Body of pancreas (tissue), 4 donors: ENCODE measurements around the gene ASCL5. TPM values are rescaled to one million over a fixed set of nuclear protein-coding genes. Genes with fewer than 3 reads are reported as not detected.

Experiments
- ATAC-seq: fragments of 150-250 bp; one replicate; pipeline ENCODE4 v1.9.1; 2016
- DNase-seq, 4 donors: peaks; one replicate each; pipeline ENCODE4 v3.0.0-alpha.2; 2019
- H3K27ac ChIP-seq, 4 donors: fragments of 200-600 bp; sonication (generic); 1 replicate in 3 of 4; 2 replicates in 1 of 4; pipeline versions ENCODE4 v1.5.1 to v1.6.1; 2016 to 2019; ENCODE audit warnings: mild to moderate bottlenecking in 1 of 4, mixed read lengths in 1 of 4, moderate library complexity in 1 of 4
- H3K27me3 ChIP-seq, 2 donors: fragments of 200-600 bp; sonication (generic); one replicate each; pipeline ENCODE4 v1.6.0; 2016; ENCODE audit warnings: mild to moderate bottlenecking in 1 of 2
- H3K36me3 ChIP-seq, 2 donors: fragments of 200-600 bp; sonication (generic); replicated peaks in 1 of 2; 2 replicates each; pipeline ENCODE4 v1.5.1; 2016; ENCODE audit warnings: low read depth in 2 of 2; ENCODE audit not compliant: insufficient read depth in 1 of 2
- H3K4me1 ChIP-seq: fragments of 200-600 bp; sonication (generic); one replicate; pipeline ENCODE4 v1.6.0; 2016
- H3K4me3 ChIP-seq, 2 donors: fragments of 200-600 bp; sonication (generic); 1 replicate in 1 of 2; 2 replicates in 1 of 2; pipeline ENCODE4 v1.5.1; 2016 to 2019
- H3K9me3 ChIP-seq, 3 donors: fragments of 200-600 bp; sonication (generic); 1 replicate in 2 of 3; 2 replicates in 1 of 3; pipeline ENCODE4 v1.5.1; 2016
- POLR2A ChIP-seq, 3 donors: fragments of 450-650 bp; IDR thresholded peaks; one replicate each; pipeline ENCODE4 v1.6.1; 2016; ENCODE audit warnings: antibody characterized with exemption in 3 of 3, mild to moderate bottlenecking in 2 of 3
- WGBS, 2 donors: methylation state at CpG; one replicate each; pipeline ENCODE4 v1.1.5; 2017; 5-methylcytosine and 5-hydroxymethylcytosine counted together
- intact Hi-C: fragments of 100-400 bp; cut with DNase I; formaldehyde crosslinking; loops from one replicate; pipeline ENCODE4 v1.15.1; 2023
- total RNA-seq, 2 donors: library from RNA; depleted of rRNA; stranded (reverse); fragments of >200 nt; gene quantifications; one replicate each; pipeline ENCODE4 v1.1.0, GENCODE V29; 2016
- TF ChIP-seq, protein P1 (sequence below), 7 experiments: fragments of 450-650 bp in 4 of 7; fragments of 200-600 bp in 3 of 7; sonication (generic) in 3 of 7; IDR thresholded peaks; one replicate each; pipeline ENCODE4 v1.5.1; 2016 to 2019; ENCODE audit warnings: antibody characterized with exemption in 7 of 7

Gene ASCL5
- total RNA-seq, 2 donors from 2014 or later = 1.0 to 4.6 TPM

DNA sequence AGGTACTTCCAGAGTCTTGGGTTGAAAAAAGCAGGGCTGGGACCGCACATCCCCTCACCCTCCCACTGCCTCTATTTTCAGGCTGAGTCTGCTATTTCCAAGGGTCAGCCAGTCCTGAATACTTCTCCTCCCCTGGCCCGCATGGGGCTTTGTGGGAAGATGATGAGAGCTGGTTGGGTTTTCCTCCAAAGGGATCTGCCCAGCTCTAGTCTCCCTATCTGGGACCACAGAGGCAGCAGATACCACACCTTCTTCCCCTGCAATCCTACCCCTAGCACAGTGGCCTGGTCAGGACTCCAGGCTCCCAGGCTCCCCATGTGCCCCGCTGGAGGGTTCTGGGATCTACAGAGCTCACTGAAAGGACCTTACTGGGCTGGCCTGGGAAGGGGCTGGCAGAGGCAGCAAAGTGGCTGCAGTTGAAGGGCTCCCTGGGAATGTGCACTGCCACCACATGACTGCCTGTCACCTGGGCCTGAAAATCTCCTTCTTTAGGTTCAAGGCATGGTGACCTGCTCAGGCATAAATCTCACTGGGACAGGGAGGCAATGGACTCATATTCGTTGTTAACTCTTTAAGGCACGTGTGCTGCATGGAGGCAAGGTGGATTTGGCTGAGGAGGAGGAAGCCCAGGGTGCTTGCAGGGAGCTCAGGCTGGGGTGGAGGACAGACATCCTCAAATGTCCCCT lies 27.8 kb downstream of the ASCL5 start:
- H3K4me3 ChIP-seq = no peak overlapping the region
- H3K36me3 ChIP-seq = no peaks in the 10 kb centered on the region
- ATAC-seq = no peak
- H3K4me1 ChIP-seq = no peaks in the 10 kb centered on the region
- intact Hi-C loops = loop anchor here (10.0 kb wide), 1 partner anchor 126 kb away; no protein-coding TSS in a partner anchor
- no peaks in the 10 kb centered on the region for H3K27me3 ChIP-seq
- TF ChIP-seq, protein P1, sequence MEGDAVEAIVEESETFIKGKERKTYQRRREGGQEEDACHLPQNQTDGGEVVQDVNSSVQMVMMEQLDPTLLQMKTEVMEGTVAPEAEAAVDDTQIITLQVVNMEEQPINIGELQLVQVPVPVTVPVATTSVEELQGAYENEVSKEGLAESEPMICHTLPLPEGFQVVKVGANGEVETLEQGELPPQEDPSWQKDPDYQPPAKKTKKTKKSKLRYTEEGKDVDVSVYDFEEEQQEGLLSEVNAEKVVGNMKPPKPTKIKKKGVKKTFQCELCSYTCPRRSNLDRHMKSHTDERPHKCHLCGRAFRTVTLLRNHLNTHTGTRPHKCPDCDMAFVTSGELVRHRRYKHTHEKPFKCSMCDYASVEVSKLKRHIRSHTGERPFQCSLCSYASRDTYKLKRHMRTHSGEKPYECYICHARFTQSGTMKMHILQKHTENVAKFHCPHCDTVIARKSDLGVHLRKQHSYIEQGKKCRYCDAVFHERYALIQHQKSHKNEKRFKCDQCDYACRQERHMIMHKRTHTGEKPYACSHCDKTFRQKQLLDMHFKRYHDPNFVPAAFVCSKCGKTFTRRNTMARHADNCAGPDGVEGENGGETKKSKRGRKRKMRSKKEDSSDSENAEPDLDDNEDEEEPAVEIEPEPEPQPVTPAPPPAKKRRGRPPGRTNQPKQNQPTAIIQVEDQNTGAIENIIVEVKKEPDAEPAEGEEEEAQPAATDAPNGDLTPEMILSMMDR (IDR thresholded peaks at IDR 0.05) = no peak
- TF ChIP-seq POLR2A (IDR thresholded peaks at IDR 0.05) = no peak
- 62 to 73% methylated on average over 5 of the region's 5 CpGs for WGBS, 2 donors
- no peaks in the 10 kb centered on the region for H3K9me3 ChIP-seq
- no peak for DNase-seq
- no peak overlapping the region for H3K27ac ChIP-seq

DNA sequence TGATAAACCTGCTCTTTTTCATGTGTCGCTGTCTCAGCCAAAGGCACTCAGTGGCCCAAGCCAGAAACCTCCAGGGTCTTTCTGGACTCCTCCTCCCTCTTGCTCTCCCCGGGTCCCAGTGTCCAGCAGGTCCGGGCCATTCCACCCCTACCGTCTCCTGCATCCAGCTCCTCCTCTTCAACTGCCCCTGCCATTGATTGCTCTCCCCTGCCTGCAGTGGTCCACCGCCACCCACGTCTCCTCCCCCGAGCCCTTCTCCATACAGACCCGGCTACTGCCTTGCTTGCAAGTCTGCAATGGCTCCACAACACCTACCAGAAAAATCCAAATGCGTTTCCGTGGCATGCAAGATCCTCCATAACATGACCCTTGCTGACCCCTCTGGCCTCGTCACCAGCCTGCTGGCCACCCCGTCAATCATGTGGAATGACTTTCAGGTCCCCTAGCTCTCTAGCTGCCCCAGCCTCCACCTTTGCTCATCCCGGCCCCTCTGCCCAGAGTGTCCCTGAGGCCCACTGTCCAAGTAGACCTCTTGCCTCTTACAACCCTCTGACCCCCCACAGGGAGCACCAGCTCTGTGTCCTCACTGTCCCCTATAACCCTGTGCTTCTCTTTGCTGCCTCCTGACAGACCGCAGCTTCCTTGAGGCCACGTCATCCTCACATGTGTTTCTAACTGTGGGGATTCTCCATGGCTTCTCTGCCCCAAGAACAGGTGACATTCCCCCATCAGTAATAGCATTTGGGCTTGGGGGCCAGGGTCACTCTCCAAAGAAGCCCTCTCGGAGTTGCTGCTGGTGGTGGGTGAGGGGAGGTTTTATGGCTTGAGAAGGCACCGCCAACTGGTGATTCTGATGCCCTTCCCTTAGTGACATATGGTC lies 29.8 kb downstream of the ASCL5 start:
- intact Hi-C loops = loop anchor here (10.0 kb wide), 1 partner anchor 128 kb away; no protein-coding TSS in a partner anchor
- H3K9me3 ChIP-seq = no peaks in the 10 kb centered on the region
- H3K27me3 ChIP-seq = no peaks in the 10 kb centered on the region
- no peaks in the 10 kb centered on the region for H3K4me1 ChIP-seq
- no peak overlapping the region for H3K4me3 ChIP-seq
- no peak for DNase-seq
- H3K27ac ChIP-seq = no peak overlapping the region
- ATAC-seq = no peak
- no peaks in the 10 kb centered on the region for H3K36me3 ChIP-seq
- TF ChIP-seq, protein P1 (IDR thresholded peaks at IDR 0.05) = no peak
- TF ChIP-seq POLR2A (IDR thresholded peaks at IDR 0.05) = no peak
- 77 to 81% methylated on average over 17 of the region's 17 CpGs for WGBS, 2 donors

DNA sequence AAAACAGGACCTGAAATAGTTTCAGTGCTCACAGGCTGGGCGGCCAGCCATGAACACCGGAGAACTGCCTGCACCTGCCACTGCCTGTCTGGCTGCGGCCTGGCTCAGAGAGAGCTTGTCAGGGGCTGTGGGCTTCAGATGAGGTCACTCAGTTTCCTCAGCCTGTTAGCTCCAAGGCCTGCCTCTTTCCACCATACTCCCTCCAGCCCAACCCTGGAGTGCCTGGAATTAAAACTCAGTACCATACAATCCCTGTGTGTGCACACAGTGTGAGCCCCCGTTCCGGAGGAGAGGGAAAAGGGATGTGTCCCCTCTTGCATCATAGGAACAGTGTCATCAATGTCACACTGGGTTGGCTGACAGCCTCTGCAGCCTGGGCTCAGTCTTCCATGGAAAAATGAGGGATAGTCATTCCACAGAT lies 30.9 kb downstream of the ASCL5 start:
- no peaks in the 10 kb centered on the region for H3K27me3 ChIP-seq
- no peak for ATAC-seq
- no peak for DNase-seq
- H3K27ac ChIP-seq = no peak overlapping the region
- TF ChIP-seq, protein P1 (IDR thresholded peaks at IDR 0.05) = no peak
- no peak for TF ChIP-seq POLR2A (IDR thresholded peaks at IDR 0.05)
- H3K36me3 ChIP-seq = no peaks in the 10 kb centered on the region
- intact Hi-C loops = loop anchor here (10.0 kb wide), 1 partner anchor 129 kb away; no protein-coding TSS in a partner anchor
- WGBS, 2 donors = 68 to 73% methylated on average over 5 of the region's 5 CpGs
- no peak overlapping the region for H3K4me3 ChIP-seq
- H3K9me3 ChIP-seq = no peaks in the 10 kb centered on the region
- H3K4me1 ChIP-seq = no peaks in the 10 kb centered on the region

DNA sequence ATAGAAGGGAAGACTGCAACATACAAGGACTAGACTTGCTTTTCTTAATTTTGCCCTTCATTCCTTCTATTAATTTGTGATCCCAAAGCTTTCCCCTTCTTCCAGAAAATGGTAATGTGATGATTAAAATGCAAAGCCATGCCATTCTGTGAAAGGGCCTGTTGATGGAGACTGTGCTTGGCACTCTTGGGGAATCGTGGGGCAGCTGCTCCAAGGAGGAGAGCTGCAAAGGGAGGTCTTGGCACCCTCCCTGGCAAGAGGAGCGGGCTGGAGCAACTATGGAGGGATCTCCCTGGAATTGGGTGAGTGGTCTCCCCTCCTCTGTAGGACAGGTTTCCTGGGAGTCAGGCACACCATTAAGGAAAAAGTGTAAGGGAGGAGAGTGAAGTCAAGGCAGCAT lies 31.4 kb downstream of the ASCL5 start:
- H3K36me3 ChIP-seq = no peaks in the 10 kb centered on the region
- no peak overlapping the region for H3K4me3 ChIP-seq
- no peak for ATAC-seq
- WGBS, 2 donors = 96% methylated on average over 2 of the region's 2 CpGs
- H3K9me3 ChIP-seq = no peaks in the 10 kb centered on the region
- no peak overlapping the region for H3K27ac ChIP-seq
- intact Hi-C loops = loop anchor here (10.0 kb wide), 1 partner anchor 129 kb away; no protein-coding TSS in a partner anchor
- DNase-seq = no peak
- H3K27me3 ChIP-seq = no peaks in the 10 kb centered on the region
- TF ChIP-seq POLR2A (IDR thresholded peaks at IDR 0.05) = no peak
- TF ChIP-seq, protein P1 (IDR thresholded peaks at IDR 0.05) = no peak
- no peaks in the 10 kb centered on the region for H3K4me1 ChIP-seq
